ENCODE results near the gene C6orf89.

Gene C6orf89

GRCh38 chr6:36949636-36950035 is 63.9 kb downstream of the C6orf89 start:
- FAIRE-seq = peak; percentile 79
- no peak for DNase-seq (ENCODE audit: insufficient read length, low spot score)
- TF ChIP-seq POLR2A (IDR thresholded peaks at IDR 0.05; ENCODE audit: low read depth, low read length) = no peak

DNA sequence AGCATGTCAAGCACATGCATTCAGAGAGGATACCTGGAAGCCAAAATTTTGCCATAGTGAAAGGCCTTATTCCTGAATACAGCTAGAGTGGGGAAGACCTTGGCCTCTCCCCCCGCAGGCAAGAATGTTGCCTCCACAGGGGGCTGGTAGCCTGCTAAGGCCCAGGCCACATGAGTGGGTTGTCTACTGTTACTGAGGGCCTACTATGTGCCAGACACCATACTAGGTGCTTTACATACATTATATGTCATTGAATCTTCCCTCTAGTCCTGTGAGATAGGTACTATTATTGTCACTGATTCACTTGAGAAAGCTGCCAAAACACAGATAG is 68.1 kb downstream of the C6orf89 start:
- FAIRE-seq (no peak), DNase-seq (ENCODE audit: insufficient read length, low spot score) (no peak)
- no peak for TF ChIP-seq POLR2A (IDR thresholded peaks at IDR 0.05; ENCODE audit: low read depth, low read length)

GRCh38 chr6:36954262-36954931 is 68.6 kb downstream of the C6orf89 start, which contains the start of gene PI16:
PI16 (plus strand) TSS chr6:36954738; CDS start chr6:36954761, 23 bp downstream.
- DNase-seq (ENCODE audit: insufficient read length, low spot score) = no peak

DNA sequence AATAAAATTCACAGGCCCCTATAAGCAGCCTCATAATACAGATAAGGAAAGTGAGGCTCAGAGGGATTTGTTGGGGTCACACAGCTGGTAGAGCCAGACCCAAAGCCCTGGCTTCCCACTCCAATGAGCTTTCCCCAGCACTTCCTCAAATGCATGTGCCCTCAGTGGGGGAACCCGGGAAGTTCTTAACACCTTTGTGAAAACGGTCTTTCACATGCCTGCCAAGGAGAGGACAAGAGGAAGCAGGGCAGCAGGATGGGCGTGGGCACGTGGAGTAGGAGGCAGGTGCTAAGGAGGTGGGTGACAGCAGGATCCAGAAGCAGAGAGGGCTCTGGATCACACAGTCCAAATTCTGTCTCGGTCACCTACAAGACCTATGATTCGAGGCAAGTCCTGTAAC is 69.4 kb downstream of the C6orf89 start:
- DNase-seq (ENCODE audit: insufficient read length, low spot score) = no peak
- FAIRE-seq = no peak
- no peak for TF ChIP-seq POLR2A (IDR thresholded peaks at IDR 0.05; ENCODE audit: low read depth, low read length)

More at GRCh38 chr6:36954262-36954931, 68.6 kb downstream of the C6orf89 start, which contains the start of gene PI16:
- FAIRE-seq = no peak
- TF ChIP-seq POLR2A (IDR thresholded peaks at IDR 0.05; ENCODE audit: low read depth, low read length) = no peak

- peak; percentile 36 for FAIRE-seq
- no peak for TF ChIP-seq POLR2A (IDR thresholded peaks at IDR 0.05; ENCODE audit: low read depth, low read length)
- peak; percentile 68 for DNase-seq (ENCODE audit: insufficient read length, low spot score)
These were observed 70.1 kb downstream of the C6orf89 start for GRCh38 chr6:36955671-36956445.

DNA sequence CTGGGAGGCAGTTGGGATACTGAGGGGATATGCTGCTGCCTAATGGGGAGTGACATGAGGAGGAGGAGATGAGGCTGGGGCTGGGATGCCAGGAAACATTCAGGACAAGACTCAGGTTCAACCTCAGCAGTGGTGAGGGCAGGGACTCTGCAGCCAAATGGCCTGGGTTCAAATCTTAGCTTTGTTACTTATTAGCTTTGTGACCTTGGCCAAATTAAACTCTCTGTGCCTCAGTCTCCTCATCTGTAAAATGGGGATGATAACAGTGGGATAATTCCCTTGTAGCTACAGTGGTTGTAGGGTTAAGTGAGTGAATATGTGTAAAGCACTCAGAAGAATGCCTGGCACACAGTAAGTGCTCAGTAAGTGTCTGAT is 70.7 kb downstream of the C6orf89 start:
- no peak for FAIRE-seq
- TF ChIP-seq POLR2A (IDR thresholded peaks at IDR 0.05; ENCODE audit: low read depth, low read length) = no peak
- DNase-seq (ENCODE audit: insufficient read length, low spot score) = no peak

GRCh38 chr6:36957773-36958271 is 72.1 kb downstream of the C6orf89 start:
- no peak for TF ChIP-seq POLR2A (IDR thresholded peaks at IDR 0.05; ENCODE audit: low read depth, low read length)
- FAIRE-seq = no peak
- no peak for DNase-seq (ENCODE audit: insufficient read length, low spot score)

DNA sequence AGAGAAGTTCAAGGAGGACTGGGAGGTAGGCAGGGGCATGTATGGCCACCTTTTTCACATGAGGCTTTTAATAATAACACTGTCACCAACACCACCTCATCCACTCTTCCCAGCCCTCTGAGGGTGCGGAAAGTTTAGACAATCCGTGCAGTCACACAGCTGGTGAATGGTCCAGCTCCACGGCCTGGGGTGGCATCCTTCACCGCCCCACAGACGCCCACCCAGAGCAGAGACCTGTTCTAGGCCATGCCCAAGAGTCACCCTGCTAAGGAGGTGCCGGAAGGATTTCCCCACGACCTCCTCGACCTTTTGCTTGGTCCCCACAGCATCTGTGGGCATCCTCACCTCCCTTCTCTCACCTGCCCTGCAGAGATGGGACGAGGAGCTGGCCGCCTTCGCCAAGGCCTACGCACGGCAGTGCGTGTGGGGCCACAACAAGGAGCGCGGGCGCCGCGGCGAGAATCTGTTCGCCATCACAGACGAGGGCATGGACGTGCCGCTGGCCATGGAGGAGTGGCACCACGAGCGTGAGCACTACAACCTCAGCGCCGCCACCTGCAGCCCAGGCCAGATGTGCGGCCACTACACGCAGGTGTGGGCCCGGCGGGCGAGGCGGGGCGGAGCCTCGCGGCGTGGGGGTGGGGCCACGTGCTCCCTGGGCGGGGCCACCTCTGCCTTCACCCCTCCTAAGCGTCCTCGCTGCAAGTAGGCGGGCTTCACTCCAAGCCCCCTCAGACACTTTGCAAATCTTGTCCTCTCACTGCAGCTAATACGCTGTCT is 73.2 kb downstream of the C6orf89 start:
- no peak for TF ChIP-seq POLR2A (IDR thresholded peaks at IDR 0.05; ENCODE audit: low read depth, low read length)
- DNase-seq (ENCODE audit: insufficient read length, low spot score) = no peak
- no peak for FAIRE-seq

DNA sequence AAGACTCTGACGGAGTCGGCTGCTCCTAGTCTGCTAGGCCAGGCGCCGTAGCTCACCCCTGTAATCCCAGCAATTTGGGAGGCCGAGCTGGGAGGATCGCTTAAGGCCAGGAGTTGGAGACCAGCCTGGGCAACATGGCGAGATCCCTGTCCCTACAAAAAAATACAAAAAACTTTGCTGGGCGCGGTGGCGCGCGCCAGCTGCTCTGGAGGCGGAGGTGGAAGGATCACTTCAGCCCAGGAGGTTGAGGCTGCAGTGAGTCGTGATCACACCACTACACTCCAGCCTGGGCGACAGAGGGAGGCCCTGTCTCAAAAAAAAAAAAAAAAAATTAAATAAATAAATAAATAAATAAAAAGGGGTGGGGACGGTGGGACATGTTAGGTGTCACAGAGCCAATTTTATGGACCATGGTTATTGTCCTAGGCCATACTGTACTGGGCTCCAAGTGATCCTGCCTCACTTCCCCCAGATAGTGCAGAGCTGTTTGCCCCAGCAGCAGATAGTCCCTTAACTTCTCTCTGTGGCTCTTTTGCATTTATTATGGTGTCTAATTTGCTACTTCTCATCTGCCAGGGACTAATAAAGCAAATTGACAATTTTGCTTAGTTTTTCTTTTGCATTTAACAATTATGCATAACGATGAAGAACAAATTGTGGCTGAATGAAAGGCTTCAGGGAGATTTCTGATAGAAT is 74.0 kb downstream of the C6orf89 start:
- FAIRE-seq (no peak), DNase-seq (ENCODE audit: insufficient read length, low spot score) (no peak)
- no peak for TF ChIP-seq POLR2A (IDR thresholded peaks at IDR 0.05; ENCODE audit: low read depth, low read length)

- no peak for FAIRE-seq
- TF ChIP-seq POLR2A (IDR thresholded peaks at IDR 0.05; ENCODE audit: low read depth, low read length) = no peak
- no peak for DNase-seq (ENCODE audit: insufficient read length, low spot score)
These were observed 76.0 kb downstream of the C6orf89 start for GRCh38 chr6:36961441-36962435.

DNA sequence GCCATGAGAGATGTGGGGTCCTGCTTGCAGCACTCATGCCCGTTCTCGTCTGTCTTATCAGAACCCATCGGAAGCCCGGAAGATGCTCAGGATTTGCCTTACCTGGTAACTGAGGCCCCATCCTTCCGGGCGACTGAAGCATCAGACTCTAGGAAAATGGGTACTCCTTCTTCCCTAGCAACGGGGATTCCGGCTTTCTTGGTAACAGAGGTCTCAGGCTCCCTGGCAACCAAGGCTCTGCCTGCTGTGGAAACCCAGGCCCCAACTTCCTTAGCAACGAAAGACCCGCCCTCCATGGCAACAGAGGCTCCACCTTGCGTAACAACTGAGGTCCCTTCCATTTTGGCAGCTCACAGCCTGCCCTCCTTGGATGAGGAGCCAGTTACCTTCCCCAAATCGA is 77.1 kb downstream of the C6orf89 start:
- peak; percentile 70 for DNase-seq (ENCODE audit: insufficient read length, low spot score)
- no peak for TF ChIP-seq POLR2A (IDR thresholded peaks at IDR 0.05; ENCODE audit: low read depth, low read length)
- no peak for FAIRE-seq

DNA sequence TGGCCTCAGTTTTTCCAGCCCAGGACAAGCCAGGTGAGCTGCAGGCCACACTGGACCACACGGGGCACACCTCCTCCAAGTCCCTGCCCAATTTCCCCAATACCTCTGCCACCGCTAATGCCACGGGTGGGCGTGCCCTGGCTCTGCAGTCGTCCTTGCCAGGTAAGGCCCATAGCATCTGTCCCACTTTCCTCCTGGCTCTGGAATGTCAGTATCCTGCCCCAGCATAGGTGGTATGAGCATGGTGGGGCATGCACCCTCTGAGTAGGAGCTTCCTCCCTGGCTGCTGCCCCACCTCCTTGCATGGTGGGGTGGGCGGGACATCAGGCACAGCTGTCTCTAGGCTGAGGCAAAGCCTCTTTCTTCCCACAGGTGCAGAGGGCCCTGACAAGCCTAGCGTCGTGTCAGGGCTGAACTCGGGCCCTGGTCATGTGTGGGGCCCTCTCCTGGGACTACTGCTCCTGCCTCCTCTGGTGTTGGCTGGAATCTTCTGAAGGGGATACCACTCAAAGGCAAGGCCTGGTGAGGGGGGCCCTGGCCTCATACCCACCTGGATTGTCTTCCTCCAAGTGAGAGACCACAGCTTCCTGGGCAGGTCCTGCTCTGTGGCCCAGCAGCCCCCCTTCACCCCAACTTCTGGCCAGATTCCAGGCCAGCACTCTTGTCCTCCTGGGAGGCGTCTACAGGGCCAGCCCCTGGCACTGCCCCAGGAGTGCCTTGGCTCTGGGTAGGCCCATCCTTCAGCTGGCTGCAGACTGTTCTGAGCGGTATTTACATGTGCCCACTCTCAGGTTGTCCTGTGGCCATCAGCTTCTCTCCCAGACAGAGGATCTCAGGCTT is 77.9 kb downstream of the C6orf89 start:
- no peak for TF ChIP-seq POLR2A (IDR thresholded peaks at IDR 0.05; ENCODE audit: low read depth, low read length)
- no peak for DNase-seq (ENCODE audit: insufficient read length, low spot score)
- FAIRE-seq = no peak

Data from H54 (cell line).